ENCODE data around the gene KLRC4.
"Not testable (repeated sequence)": the region's sequence is repeated elsewhere in the genome, so short reads cannot be mapped to it uniquely, and the experiment has no call there.

DNA sequence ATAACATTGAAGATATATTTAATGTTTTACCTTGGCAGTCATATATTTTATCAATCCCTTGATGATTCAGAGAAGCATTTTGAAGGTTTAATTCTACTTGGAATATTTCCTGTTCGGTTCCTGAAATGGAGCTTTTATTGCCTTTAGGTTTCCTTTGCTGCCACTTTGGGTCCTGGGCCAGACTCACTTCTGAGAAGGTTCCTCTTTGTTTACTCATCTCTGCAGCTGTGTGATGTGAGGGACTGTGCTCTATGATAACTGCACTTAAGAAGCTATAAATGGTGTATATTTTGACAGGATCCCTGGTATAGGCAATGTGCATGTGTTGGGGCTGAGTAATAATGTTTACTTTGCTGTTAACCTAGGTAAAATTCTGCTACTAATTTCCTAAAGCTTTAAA is 10.8 kb upstream of the KLRC4 start, which contains the start of gene KLRC3:
- not testable (repeated sequence) for TF ChIP-seq POLR2AphosphoS5 (IDR thresholded peaks at IDR 0.05; ENCODE audit: borderline replicate concordance, low read depth, low read length); EZH2 (IDR thresholded peaks at IDR 0.05); FOXP2 (optimal IDR thresholded peaks at IDR 0.05; ENCODE audit: control extremely low read depth, extremely low read length, insufficient read depth)

Data from SK-N-MC (cell line).